HepG2 (cell line): ENCODE results near the gene PCDHB15. TPM values are rescaled to one million over a fixed set of nuclear protein-coding genes. Genes with fewer than 3 reads are reported as not detected.

Experiments used
- ATAC-seq: fragments of 200-7000 bp; cut with Tn5 transposase; 3 replicates; pipeline ENCODE4 v1.9.1; 2020; ENCODE audit warnings: mild to moderate bottlenecking, moderate library complexity
- BruUV-seq: library from RNA; stranded (reverse); fragments of 400-500 nt; replicated peaks from 2 replicates; lab custom pipeline; 2021; lab: Mats Ljungman, UMichigan
- CTCF ChIA-PET: fragments of 300-600 bp; formaldehyde crosslinking; extraction: SDS; loops from one replicate; lab custom pipeline; 2021; ENCODE audit warnings: low total read pairs, inconsistent platforms, low intra/inter-chr PET ratio; lab: Yijun Ruan, JAX
- POLR2A ChIA-PET: fragments of 350-600 bp; sonication (Branson Sonifier 250); formaldehyde crosslinking; loops from one replicate; lab custom pipeline; 2020; ENCODE audit warnings: antibody characterized with exemption, inconsistent platforms; lab: Yijun Ruan, JAX
- DNase-seq: peaks from one replicate; pipeline ENCODE4 v3.0.0-alpha.2; 2015; ENCODE audit warnings: low spot score
- FAIRE-seq: peaks from 3 replicates; lab custom pipeline; 2011; peaks lifted over from hg19 to GRCh38; lab: Jason Lieb, UNC
- H2AFZ ChIP-seq: one replicate; pipeline ENCODE4 v1.6.1; 2011; ENCODE audit warnings: low read length, inconsistent platforms
- H3K27ac ChIP-seq: fragments of 300-600 bp; 3 replicates; pipeline ENCODE4 v1.8.0; 2011; ENCODE audit warnings: mixed run types, mild to moderate bottlenecking, mixed read lengths, low read length, inconsistent platforms; ENCODE audit not compliant: insufficient read depth; ENCODE audit errors: extremely low read length
- H3K27me3 ChIP-seq, 2 experiments: fragments of 200-600 bp in 1 of 2; 2 replicates in 1 of 2; 3 replicates in 1 of 2; pipeline versions ENCODE4 v1.6.0 to v1.8.0; 2011; ENCODE audit warnings: low read length in 2 of 2, mild to moderate bottlenecking in 2 of 2, moderate library complexity in 2 of 2, inconsistent platforms in 1 of 2; ENCODE audit not compliant: insufficient read depth in 2 of 2, control insufficient read depth in 1 of 2
- H3K36me3 ChIP-seq, 2 experiments: fragments of 200-600 bp in 1 of 2; replicated peaks in 1 of 2; 2 replicates in 1 of 2; 3 replicates in 1 of 2; pipeline versions ENCODE4 v1.5.1 to v1.8.0; 2011; ENCODE audit warnings: low read length in 2 of 2, inconsistent platforms in 1 of 2; ENCODE audit not compliant: insufficient read depth in 2 of 2, control insufficient read depth in 1 of 2
- H3K4me1 ChIP-seq: 2 replicates; pipeline ENCODE4 v1.5.1; 2012; ENCODE audit warnings: low read length, inconsistent platforms; ENCODE audit not compliant: insufficient read depth
- H3K4me2 ChIP-seq: 2 replicates; pipeline ENCODE4 v1.6.0; 2011; ENCODE audit warnings: low read depth, low read length, inconsistent platforms
- H3K4me3 ChIP-seq, 3 experiments: fragments of 200-600 bp in 1 of 3; sonication (generic), shearing (Covaris generic) in 1 of 3; replicated peaks in 1 of 3; 2 replicates each; pipeline ENCODE4 v1.5.1; 2011 to 2016; ENCODE audit warnings: low read length in 3 of 3, inconsistent platforms in 2 of 3, low read depth in 2 of 3, mild to moderate bottlenecking in 2 of 3, control low read depth in 1 of 3, mixed read lengths in 1 of 3; ENCODE audit not compliant: insufficient read depth in 1 of 3
- H3K79me2 ChIP-seq: one replicate; pipeline ENCODE4 v1.6.1; 2011; ENCODE audit warnings: low read length, inconsistent platforms; ENCODE audit not compliant: insufficient read depth
- H3K9ac ChIP-seq: 2 replicates; pipeline ENCODE4 v1.6.0; 2011; ENCODE audit warnings: mild to moderate bottlenecking, low read depth, low read length, inconsistent platforms; ENCODE audit not compliant: insufficient read depth
- H3K9me3 ChIP-seq: 2 replicates; pipeline ENCODE4 v1.5.1; 2012; ENCODE audit warnings: mild to moderate bottlenecking, low read length
- H4K20me1 ChIP-seq: 2 replicates; pipeline ENCODE4 v1.6.0; 2011; ENCODE audit warnings: inconsistent platforms, mild to moderate bottlenecking, low read length, moderate library complexity; ENCODE audit not compliant: insufficient read depth
- FOXA1 ChIP-seq, 2 experiments: fragments of 450-650 bp in 1 of 2; sonication (generic) in 1 of 2; formaldehyde crosslinking in 1 of 2; IDR thresholded peaks; 2 replicates each; pipeline versions ENCODE4 v1.4.0 to v1.6.1; 2016 to 2020; ENCODE audit warnings: missing genetic modification reagents in 1 of 2
- MAFF ChIP-seq: IDR thresholded peaks from 2 replicates; pipeline ENCODE4 v1.6.1; 2011; ENCODE audit warnings: low read depth, low read length, improper control_type of control experiment
- MAFK ChIP-seq, 2 experiments: IDR thresholded peaks in 1 of 2; conservative IDR thresholded peaks in 1 of 2; 2 replicates each; pipeline ENCODE4 v1.6.1; 2011; ENCODE audit warnings: improper control_type of control experiment in 2 of 2, low read length in 2 of 2
- MATR3 ChIP-seq: sonication (generic); formaldehyde crosslinking; IDR thresholded peaks from 2 replicates; pipeline ENCODE4 v1.4.0; 2020; ENCODE audit warnings: missing genetic modification reagents
- NFE2L2 ChIP-seq: fragments of 150-350 bp; IDR thresholded peaks from 2 replicates; pipeline ENCODE4 v1.6.1; 2014; ENCODE audit warnings: low read length
- ZNF160 ChIP-seq: sonication (generic); formaldehyde crosslinking; IDR thresholded peaks from 2 replicates; pipeline ENCODE4 v1.8.0; 2022; ENCODE audit warnings: mild to moderate bottlenecking, inconsistent platforms, missing genetic modification reagents
- ZNF383 ChIP-seq: sonication (generic); formaldehyde crosslinking; IDR thresholded peaks from 2 replicates; pipeline ENCODE4 v1.4.0; 2020; ENCODE audit warnings: missing genetic modification reagents, mild to moderate bottlenecking, borderline replicate concordance
- ZNF780A ChIP-seq: sonication (generic); formaldehyde crosslinking; IDR thresholded peaks from 2 replicates; pipeline ENCODE4 v1.8.0; 2022; ENCODE audit warnings: mild to moderate bottlenecking, missing genetic modification reagents, moderate library complexity
- ZNF788 ChIP-seq: sonication (generic); formaldehyde crosslinking; IDR thresholded peaks from 2 replicates; pipeline ENCODE4 v1.5.0; 2020; ENCODE audit warnings: mild to moderate bottlenecking, missing genetic modification reagents, borderline replicate concordance
- WGBS: methylation state at CpG from one replicate; pipeline ENCODE4 v1.1.6; 2017; ENCODE audit warnings: low lambda C conversion rate; 5-methylcytosine and 5-hydroxymethylcytosine counted together
- in situ Hi-C: cut with HindIII; loops from 2 replicates; pipeline ENCODE4 v1.10.0; 2017; ENCODE audit warnings: low pct_unique_long_range_greater_than_20kb; ENCODE audit not compliant: extremely low pct_ligation_motif_present
- intact Hi-C: fragments of 100-400 bp; cut with micrococcal nuclease; formaldehyde crosslinking; loops from one replicate; pipeline ENCODE4 v1.10.0; 2022; ENCODE audit not compliant: unreplicated experiment
- polyA plus RNA-seq, 8 experiments: library from polyadenylated mRNA; depleted of rRNA in 3 of 8; stranded (reverse) in 7 of 8; unstranded in 1 of 8; fragments of >200 nt; fragmentation: Illumina TruSeq in 4 of 8; extraction: Trizol in 4 of 8; gene quantifications; 2 replicates each; pipeline versions ENCODE4 v1.2.1 to v1.2.3, GENCODE V29; 2011 to 2016; ENCODE audit warnings: low read depth in 4 of 8, missing spikeins in 1 of 8, mixed read lengths in 1 of 8; ENCODE audit not compliant: insufficient read depth in 1 of 8
- total RNA-seq, 5 experiments: library from RNA; depleted of rRNA; stranded (reverse); fragments of >200 nt; fragmentation: Illumina TruSeq; extraction: Trizol; gene quantifications; 2 replicates each; pipeline ENCODE4 v1.2.3, GENCODE V29; 2016; ENCODE audit warnings: low read depth in 1 of 5

Gene PCDHB15
- total and polyA plus RNA-seq, 2 of the 13 experiments (the other 11 are each of a cell fraction or from before 2014, with no cell fraction given) = 0.22 to 0.26 TPM

- DNase-seq = no peak
- in situ Hi-C loops (no loop called here), intact Hi-C loops (no loop called here)
- FAIRE-seq = no peak
- Histone ChIP-seq H3K79me2 (no peaks in the 10 kb centered on the region), H2AFZ (no peak overlapping the region), H3K4me2 (no peak overlapping the region), H3K4me1 (no peaks in the 10 kb centered on the region), H3K9ac (no peak overlapping the region), H3K27me3 (no peaks in the 10 kb centered on the region), H3K4me3 (no peak overlapping the region), H4K20me1 (no peaks in the 10 kb centered on the region), H3K9me3 (peaks cover 48% of the 10 kb centered on the region), H3K27ac (no peak overlapping the region), H3K36me3 (no peaks in the 10 kb centered on the region)
- 0 out of 4 replicates have a peak, but pooled peaks of 1 of the 2 experiments have one; percentile 27 for TF ChIP-seq MAFK (conservative IDR thresholded peaks at IDR 0.05 in 1 of 2, IDR thresholded peaks at IDR 0.05 in 1 of 2; ENCODE audit: low read length in 2 of 2)
- no peak for TF ChIP-seq ZNF383
- no peak for TF ChIP-seq MATR3
- no peak for TF ChIP-seq ZNF780A (CRISPR knock-in tag)
- peak; percentile 74 for TF ChIP-seq NFE2L2
- TF ChIP-seq ZNF788 (CRISPR knock-in tag) = no peak
- TF ChIP-seq MAFF = 0 out of 2 replicates have a peak, but pooled peaks have one; percentile 1
- no peak for TF ChIP-seq ZNF160 (CRISPR knock-in tag)
- TF ChIP-seq FOXA1 (IDR thresholded peaks at IDR 0.05) = no peak
- no peak for TF ChIP-seq FOXA1 (CRISPR knock-in tag; IDR thresholded peaks at IDR 0.05)
- ChIA-PET POLR2A (no interaction called here), CTCF (no interaction called here)
- WGBS = 69% methylated on average over 30 of the region's 32 CpGs
- no peak for ATAC-seq
- no TSS peak for BruUV-seq
Observed at GRCh38 chr5:141236516-141237313, 8.5 kb upstream of the PCDHB15 start.
